Prostate gland (tissue), 2 donors: ENCODE results near the gene ANKRD23. TPM values are rescaled to one million over a fixed set of nuclear protein-coding genes. Genes with fewer than 3 reads are reported as not detected.
"Not testable (repeated sequence)": the region's sequence is repeated elsewhere in the genome, so short reads cannot be mapped to it uniquely, and the experiment has no call there.

Source experiments
- DNase-seq: peaks from one replicate; pipeline ENCODE4 v3.0.0-alpha.2; 2019; ENCODE audit warnings: low spot score
- H3K27ac ChIP-seq, 2 donors: fragments of 200-600 bp; sonication (generic); 2 replicates each; pipeline ENCODE4 v1.5.1; 2017 to 2019
- H3K27me3 ChIP-seq: fragments of 200-600 bp; sonication (generic); replicated peaks from 2 replicates; pipeline ENCODE4 v1.5.1; 2019; ENCODE audit not compliant: insufficient read depth
- H3K36me3 ChIP-seq, 2 donors: fragments of 200-600 bp; sonication (generic); 1 replicate in 1 of 2; 2 replicates in 1 of 2; pipeline versions ENCODE4 v1.5.1 to v1.8.1; 2017 to 2019
- H3K4me1 ChIP-seq: fragments of 200-600 bp; sonication (generic); replicated peaks from 2 replicates; pipeline ENCODE4 v1.5.1; 2019
- H3K4me3 ChIP-seq, 2 donors: fragments of 200-600 bp; sonication (generic); 2 replicates each; pipeline ENCODE4 v1.5.1; 2017 to 2019
- H3K9me3 ChIP-seq: fragments of 200-600 bp; sonication (generic); 2 replicates; pipeline ENCODE4 v1.5.1; 2017
- POLR2A ChIP-seq: fragments of 450-650 bp; IDR thresholded peaks from one replicate; pipeline ENCODE4 v1.6.1; 2016; ENCODE audit warnings: antibody characterized with exemption, mild to moderate bottlenecking
- POLR2AphosphoS5 ChIP-seq: sonication (generic); formaldehyde crosslinking; IDR thresholded peaks from one replicate; pipeline ENCODE4 v1.6.1; 2017; ENCODE audit warnings: antibody characterized with exemption
- WGBS: methylation state at CpG from one replicate; pipeline ENCODE4 v1.1.5; 2018; 5-methylcytosine and 5-hydroxymethylcytosine counted together
- intact Hi-C: fragments of 100-400 bp; cut with DNase I; formaldehyde crosslinking; loops from one replicate; pipeline ENCODE4 v1.14.2; 2022
- total RNA-seq, 2 donors: library from RNA; depleted of rRNA; stranded (reverse); fragments of >200 nt; gene quantifications; one replicate each; pipeline ENCODE4 v1.1.0, GENCODE V29; 2016
- TF ChIP-seq, protein P1 (sequence below), 4 experiments: fragments of 200-600 bp in 2 of 4; fragments of 450-650 bp in 2 of 4; sonication (generic) in 2 of 4; IDR thresholded peaks; 1 replicate in 3 of 4; 2 replicates in 1 of 4; pipeline ENCODE4 v1.5.1; 2016 to 2019; ENCODE audit warnings: antibody characterized with exemption in 4 of 4, mild to moderate bottlenecking in 2 of 4, moderate library complexity in 2 of 4

Gene ANKRD23
- total RNA-seq, 2 donors from 2014 or later = 11.4 to 15.2 TPM

DNA sequence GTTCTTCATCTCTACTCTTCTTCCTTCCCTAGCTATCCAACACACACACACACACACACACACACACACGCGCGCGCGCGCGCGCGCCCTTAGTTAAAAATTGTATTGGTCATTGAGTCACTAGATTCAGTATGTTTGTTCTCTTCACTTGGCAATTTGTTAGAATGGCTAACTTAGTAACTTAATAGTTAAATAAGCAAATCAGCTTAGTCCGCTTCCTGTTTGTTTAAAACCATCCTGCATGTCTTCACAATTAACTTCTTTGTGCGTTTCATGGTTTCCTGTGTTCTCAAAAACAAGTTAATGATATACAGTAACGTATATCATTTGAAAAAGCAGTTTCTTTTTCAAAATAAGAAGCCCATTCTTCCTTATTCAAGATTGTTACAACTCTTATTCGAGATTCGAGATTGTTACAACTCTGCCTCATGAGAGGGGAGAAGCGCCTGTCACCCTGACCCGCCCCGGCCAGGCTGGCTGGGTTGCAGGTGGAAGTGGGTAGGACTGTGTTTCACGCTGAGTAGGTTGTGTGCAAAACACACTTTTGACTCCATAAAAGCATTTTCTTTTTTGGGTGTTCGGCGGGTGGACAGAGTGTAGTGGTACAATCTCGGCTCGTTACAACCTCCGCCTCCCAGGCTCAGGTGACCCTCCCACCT, 37.2 kb downstream of the ANKRD23 start:
- Histone ChIP-seq H3K4me3 (no peak overlapping the region), H3K36me3 (no peaks in the 10 kb centered on the region), H3K27ac (no peak overlapping the region), H3K9me3 (no peaks in the 10 kb centered on the region), H3K4me1 (no peaks in the 10 kb centered on the region), H3K27me3 (no peaks in the 10 kb centered on the region)
- TF ChIP-seq POLR2AphosphoS5 = no peak
- TF ChIP-seq, protein P1, sequence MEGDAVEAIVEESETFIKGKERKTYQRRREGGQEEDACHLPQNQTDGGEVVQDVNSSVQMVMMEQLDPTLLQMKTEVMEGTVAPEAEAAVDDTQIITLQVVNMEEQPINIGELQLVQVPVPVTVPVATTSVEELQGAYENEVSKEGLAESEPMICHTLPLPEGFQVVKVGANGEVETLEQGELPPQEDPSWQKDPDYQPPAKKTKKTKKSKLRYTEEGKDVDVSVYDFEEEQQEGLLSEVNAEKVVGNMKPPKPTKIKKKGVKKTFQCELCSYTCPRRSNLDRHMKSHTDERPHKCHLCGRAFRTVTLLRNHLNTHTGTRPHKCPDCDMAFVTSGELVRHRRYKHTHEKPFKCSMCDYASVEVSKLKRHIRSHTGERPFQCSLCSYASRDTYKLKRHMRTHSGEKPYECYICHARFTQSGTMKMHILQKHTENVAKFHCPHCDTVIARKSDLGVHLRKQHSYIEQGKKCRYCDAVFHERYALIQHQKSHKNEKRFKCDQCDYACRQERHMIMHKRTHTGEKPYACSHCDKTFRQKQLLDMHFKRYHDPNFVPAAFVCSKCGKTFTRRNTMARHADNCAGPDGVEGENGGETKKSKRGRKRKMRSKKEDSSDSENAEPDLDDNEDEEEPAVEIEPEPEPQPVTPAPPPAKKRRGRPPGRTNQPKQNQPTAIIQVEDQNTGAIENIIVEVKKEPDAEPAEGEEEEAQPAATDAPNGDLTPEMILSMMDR (IDR thresholded peaks at IDR 0.05) = no peak
- TF ChIP-seq POLR2A = no peak
- 84% methylated on average over 23 of the region's 23 CpGs for WGBS
- intact Hi-C loops = no loop called here
- no peak for DNase-seq

DNA sequence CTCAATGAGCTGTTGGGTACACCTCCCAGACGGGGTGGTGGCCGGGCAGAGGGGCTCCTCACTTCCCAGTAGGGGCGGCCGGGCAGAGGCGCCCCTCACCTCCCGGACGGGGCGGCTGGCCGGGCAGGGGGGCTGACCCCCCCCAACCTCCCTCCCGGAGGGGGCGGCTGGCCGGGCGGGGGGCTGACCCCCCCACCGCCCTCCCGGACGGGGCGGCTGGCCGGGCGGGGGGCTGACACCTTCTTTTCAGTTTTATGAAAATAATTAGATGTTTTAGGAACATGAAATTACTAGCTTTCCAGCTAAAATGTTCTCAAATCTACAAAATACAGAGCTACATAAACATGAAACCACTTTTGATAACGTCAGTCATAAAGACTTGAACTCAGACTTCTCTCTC, 37.9 kb downstream of the ANKRD23 start:
- H3K27me3 ChIP-seq, H3K4me1 ChIP-seq, H3K27ac ChIP-seq, DNase-seq, H3K9me3 ChIP-seq, H3K4me3 ChIP-seq, intact Hi-C loops, H3K36me3 ChIP-seq: not testable (repeated sequence)
- WGBS = 84% methylated on average over 7 of the region's 20 CpGs

DNA sequence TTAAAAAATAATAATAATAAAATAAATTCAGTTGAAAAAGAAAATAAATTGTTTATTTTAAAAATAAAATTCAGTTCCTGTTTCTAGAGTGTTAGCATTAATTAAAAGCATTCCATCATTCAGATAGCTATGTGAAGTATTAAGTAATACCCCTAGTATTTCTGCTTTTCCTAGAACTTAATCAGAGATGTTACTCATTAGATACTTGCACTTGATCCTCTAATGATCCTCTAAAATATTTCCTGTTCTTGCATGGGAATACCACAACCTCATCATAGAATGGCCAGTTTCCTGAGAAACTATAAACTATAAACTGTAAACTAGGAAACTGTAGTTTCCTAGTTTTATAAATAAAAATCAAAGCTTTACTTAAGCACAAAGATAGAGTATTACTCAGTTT, 38.8 kb downstream of the ANKRD23 start:
- intact Hi-C loops = loop anchor here (5.0 kb wide), 1 partner anchor 43 kb away; the partner anchor contains the start of gene CNNM4
- H3K27ac ChIP-seq = no peak overlapping the region

DNA sequence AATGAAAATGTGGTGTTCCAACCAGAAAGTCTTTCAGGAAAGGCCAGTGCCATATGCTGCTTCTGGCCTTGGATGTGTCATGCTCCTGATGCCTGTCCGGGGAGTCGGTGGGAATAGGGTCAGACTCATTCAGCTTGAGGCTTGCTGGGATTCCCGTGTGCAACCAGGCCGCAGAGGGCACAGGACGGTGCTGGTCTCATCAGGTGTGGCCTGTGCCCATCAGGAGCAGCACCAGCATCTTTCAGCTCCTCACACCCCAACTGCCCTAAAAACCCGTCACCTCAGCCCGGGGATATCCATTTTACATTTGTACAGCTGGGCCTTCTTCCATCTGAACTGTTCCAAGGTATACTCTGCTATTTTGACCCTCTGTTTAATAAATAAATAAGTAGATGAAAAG, 41.1 kb downstream of the ANKRD23 start:
- Histone ChIP-seq H3K27ac (no peak overlapping the region), H3K9me3 (no peaks in the 10 kb centered on the region), H3K4me3 (no peak overlapping the region), H3K27me3 (no peaks in the 10 kb centered on the region), H3K36me3 (no peaks in the 10 kb centered on the region), H3K4me1 (no peaks in the 10 kb centered on the region)
- TF ChIP-seq POLR2A = no peak
- TF ChIP-seq, protein P1 (IDR thresholded peaks at IDR 0.05) = no peak
- TF ChIP-seq POLR2AphosphoS5 = no peak
- intact Hi-C loops = loop anchor here (5.0 kb wide), 1 partner anchor 40 kb away; the partner anchor contains the start of gene CNNM4
- WGBS = 88% methylated on average over 7 of the region's 7 CpGs
- no peak for DNase-seq

More for the DNA sequence above, 38.8 kb downstream of the ANKRD23 start:
- no peak overlapping the region for H3K4me3 ChIP-seq
- no peak for TF ChIP-seq POLR2A
- H3K4me1 ChIP-seq = no peaks in the 10 kb centered on the region
- no peaks in the 10 kb centered on the region for H3K9me3 ChIP-seq
- no peaks in the 10 kb centered on the region for H3K27me3 ChIP-seq
- no peaks in the 10 kb centered on the region for H3K36me3 ChIP-seq
- no peak for DNase-seq

DNA sequence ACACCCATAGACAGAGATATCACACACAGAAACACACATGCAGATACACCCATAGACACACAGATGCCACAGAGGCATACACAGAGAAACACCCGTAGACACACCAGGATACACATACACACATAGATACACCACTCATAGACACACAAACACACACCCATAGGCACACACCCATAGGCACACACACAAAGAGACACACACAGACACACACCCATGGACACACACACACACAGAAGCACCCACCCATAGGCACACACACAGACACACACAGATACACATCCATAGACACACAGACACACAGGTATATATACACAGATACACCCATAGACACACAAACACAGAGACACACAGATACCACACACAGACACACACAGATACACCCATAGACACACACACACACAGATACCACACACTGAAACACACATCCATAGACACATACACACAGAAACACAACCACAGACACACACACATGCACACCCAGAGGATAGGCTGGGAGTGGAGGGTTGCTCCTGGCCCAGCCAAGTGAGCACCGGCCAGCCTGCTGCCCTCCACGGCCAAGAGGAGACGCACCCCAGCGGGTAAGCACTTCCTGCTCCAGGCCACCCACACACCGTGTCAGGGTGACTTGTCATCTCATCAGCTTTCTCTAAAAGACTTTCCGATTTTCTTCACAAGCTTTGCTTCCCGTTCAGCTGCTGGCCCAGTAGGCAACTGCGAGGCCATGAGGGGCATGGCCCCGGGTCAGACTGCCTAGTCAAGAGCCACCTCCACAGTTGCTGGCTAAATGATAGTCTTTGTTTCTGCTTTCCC, 41.8 kb downstream of the ANKRD23 start:
- H3K27ac ChIP-seq = no peak overlapping the region
- intact Hi-C loops = loop anchor here (5.0 kb wide), 1 partner anchor 40 kb away; the partner anchor contains the start of gene CNNM4
- WGBS = 87% methylated on average over 10 of the region's 10 CpGs

More for the DNA sequence above, 41.8 kb downstream of the ANKRD23 start:
- no peak for DNase-seq
- Histone ChIP-seq H3K4me3 (no peak overlapping the region), H3K9me3 (no peaks in the 10 kb centered on the region), H3K27me3 (no peaks in the 10 kb centered on the region), H3K36me3 (no peaks in the 10 kb centered on the region), H3K4me1 (no peaks in the 10 kb centered on the region)
- TF ChIP-seq POLR2AphosphoS5 = no peak
- no peak for TF ChIP-seq POLR2A
- TF ChIP-seq, protein P1 (IDR thresholded peaks at IDR 0.05) = no peak
